UCSD-AML1 (cell line): Measurements from ENCODE around the gene CD34.

Experiments used
- DNase-seq: peaks from one replicate; lab custom pipeline; 2025; ENCODE audit not compliant: unreplicated experiment; lab: John Stamatoyannopoulos, UW

The CD34 gene

DNA sequence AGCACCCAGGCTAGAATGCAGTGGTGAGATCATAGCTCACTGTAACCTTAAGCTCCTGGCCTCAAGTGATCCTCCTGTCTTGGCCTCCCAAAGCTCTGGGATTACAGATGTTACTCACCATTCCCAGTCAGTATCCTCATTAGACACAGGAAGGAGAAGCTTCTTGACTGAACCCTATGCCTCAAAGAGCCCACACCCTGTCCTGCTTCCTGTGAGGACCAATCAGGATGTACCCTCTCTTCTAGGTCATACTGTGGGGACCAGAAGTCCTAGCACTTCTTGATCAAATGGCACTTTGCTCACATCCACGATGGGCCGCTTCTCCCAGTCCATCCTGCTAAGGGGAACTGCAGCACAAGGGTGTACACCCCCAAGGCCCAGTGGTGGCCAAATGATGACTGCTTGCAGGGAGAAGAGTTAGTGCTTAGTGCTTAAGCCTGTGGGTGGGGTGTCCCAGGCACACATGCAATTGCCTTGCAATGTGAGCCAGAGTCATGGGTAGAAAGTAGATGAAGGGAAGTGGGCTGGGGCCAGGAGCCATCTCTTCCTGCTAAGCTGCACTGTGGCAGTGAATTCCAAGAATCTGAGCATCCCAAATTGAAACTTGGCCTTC lies 9.8 kb downstream of the CD34 start:
- DNase-seq = no peak

DNA sequence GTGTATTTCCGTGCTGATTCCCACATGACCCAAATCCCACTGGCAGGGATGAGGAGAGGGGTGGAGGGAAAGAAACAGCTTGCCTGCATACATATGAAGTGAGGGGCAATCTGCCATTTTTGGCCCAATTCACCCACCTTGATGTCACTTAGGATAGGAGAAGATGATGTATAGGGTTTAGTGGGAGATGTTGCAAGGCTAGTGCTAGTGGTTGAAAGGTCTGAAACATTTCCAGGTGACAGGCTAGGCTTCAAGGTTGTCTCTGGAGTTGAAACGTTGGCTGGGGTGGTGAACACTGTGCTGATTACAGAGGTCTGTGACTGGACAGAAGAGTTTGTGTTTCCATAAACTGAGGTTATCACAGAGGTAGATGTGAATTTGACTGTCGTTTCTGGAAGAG lies 12.1 kb downstream of the CD34 start:
- no peak for DNase-seq

DNA sequence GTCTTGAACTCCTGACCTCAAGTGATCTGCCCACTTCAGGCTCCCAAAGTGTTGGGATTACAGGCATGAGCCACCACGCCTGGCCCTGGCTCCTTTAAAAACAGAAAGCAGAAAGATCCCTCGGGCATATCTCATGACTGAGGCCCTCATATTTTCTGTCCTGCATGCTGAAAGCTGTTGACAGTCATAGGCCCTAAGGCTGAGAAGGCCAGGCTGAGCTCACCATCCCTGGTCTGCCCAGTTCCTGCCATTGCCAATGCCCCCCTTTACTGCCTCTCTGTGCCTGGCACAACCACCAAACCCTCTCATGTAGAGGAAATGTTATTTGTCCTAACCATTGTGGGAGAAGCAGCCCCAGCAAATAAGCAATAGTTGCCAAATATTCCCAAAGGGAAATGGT lies 12.7 kb downstream of the CD34 start:
- no peak for DNase-seq

DNA sequence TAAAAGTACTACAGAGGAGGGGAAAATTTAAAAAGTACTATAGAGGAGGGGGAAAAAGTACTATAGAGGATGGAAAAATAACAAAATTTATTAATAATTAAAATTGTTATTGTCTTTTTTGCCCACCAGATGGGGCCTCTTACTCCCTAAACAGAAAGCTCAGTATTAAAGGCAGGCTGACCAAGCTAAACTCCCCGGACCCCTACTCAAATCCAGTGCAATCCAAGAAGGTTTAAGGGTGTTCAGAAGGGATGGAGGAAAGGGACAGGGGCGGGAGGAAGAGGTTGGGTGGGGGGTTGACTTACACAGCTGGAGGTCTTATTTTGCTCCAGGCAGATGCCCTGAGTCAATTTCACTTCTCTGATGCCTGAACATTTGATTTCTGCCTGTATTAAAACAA lies 13.7 kb downstream of the CD34 start:
- no peak for DNase-seq

DNA sequence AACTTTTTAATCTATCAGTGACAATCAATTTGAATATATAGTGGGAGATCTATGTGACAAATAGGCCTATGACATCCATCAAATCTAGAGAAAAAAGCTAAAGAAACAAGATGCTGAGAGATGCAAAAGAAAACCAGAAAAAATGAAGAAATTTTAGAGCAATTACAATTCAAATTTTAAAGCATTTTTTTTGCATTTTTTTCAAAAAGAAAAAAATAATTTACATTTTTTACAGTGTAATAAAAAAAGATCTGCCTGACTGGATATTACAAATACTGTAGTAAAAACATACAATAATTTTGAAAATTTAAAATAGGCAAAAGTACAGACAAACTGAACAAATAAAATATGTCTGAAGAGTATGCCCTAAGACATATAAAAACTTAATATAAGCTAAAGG lies 14.4 kb downstream of the CD34 start:
- DNase-seq = no peak

DNA sequence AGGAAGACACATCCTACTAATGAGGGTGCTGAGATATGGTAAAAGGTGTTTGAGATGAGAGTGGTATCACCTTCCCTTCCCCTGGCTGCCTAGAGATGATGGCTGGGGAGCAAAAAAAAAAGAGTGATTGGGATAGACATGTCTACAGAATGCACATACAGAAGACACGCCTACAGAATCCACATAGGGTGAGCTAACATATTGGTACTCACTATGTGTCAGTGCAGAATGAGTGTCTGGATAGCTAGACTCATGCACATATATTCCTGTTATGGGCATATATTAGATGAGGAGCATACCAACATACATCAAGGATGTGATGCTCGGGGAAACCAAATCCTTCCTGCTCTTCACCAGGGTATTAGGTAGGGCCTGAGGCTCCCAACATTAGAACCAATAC lies 16.2 kb downstream of the CD34 start:
- no peak for DNase-seq

DNA sequence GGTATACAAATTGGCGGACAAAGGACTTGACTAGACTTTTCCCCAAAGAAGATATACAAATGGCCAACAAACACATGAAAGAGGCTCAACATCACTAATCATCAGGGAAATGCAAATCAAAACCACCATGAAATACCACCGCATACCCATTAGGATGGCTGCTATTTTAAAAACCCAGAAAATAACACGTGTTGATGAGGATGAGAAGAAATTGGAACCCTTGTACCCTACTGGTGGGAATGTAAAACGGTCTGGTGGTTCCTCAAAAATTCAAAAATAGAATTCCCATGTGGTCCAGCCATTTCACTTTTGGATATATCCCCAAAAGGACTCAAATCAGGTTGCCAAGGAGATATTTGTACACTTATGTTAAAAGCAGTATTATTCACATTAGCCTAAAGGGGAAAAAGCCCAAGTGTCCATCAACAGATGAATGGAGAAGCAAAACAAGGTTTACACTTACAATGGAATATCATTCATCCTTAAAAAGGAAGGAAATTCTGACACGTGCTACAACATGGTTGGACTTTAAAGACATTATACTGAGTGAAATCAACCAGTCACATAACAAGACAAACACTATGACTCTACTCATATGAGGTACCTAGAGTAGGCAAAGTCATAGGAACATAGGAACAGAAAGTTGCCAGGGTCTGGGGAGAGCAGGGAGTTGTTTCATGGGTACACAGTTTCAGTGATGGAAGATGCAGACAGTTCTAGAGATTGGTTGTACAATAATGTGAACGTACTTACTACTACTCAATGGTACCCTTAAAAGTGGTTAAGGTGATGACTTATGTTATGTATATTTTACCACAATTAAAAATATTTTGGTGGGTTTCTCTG lies 17.0 kb downstream of the CD34 start:
- no peak for DNase-seq

DNA sequence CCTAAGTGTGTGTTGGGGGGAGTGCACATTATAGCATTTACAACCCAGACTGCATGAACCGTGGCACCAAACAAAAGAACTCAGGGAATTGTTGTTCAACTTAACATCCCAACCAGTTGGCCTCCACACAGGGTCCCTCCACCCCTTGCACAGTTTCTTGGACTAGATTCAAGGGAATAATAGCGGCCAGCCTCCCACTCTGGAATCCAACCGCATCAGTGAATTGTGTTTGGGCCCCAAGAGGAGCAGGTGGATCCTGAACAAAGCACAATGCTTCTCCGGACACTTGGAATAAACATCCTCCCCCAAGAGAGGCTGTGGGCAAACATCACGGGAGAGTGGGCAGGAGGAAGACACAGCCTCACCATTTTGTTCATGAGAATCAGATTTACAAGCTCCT lies 18.2 kb downstream of the CD34 start:
- no peak for DNase-seq

DNA sequence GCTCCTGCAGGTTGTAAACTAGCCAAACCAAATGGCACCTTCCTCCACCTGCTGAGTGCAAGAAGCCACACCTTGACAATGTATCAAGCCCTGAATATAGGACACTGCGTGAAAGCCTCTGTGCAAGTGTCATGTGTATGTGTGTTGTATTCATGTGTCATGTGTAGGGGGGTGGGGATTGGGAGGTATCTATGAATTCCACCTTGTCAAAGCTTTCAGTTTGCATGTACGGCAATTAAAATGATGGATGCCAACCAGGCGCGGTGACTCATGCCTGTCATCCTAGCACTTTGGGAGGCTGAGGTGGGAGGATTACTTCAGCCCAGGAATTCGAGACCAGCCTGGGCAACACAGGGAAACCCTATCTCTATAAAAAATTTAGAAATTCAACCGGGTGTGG lies 19.8 kb downstream of the CD34 start:
- DNase-seq = no peak

DNA sequence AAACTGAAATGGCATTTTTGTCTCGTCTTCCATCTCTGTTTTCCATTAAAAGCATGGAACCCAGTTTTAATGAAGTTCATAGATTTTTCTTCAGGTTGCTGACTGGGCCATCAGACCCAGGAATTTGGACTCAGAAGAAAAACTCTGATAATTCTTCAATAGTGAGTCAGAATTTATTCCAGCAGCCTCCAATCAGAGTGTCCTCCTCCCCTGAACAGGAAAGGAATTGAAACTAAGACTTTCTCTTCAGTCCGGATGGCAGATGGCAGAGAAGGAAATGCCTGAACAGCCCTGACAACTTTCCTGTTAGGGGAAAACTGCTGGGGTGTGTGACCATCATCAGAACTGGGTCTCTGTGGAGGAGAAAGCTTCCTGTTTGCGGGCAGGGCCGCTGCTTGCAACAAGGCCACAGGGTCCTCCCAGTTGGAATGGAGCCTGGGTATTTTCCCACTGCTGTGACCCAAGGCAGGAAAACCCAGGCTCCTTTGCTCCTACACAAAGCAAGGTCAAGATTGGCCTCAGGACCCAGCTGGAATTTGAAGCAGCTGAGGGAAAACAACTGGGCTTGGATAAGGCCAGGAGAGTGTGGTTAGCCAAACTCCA lies 20.7 kb downstream of the CD34 start:
- peak; percentile 84 for DNase-seq

DNA sequence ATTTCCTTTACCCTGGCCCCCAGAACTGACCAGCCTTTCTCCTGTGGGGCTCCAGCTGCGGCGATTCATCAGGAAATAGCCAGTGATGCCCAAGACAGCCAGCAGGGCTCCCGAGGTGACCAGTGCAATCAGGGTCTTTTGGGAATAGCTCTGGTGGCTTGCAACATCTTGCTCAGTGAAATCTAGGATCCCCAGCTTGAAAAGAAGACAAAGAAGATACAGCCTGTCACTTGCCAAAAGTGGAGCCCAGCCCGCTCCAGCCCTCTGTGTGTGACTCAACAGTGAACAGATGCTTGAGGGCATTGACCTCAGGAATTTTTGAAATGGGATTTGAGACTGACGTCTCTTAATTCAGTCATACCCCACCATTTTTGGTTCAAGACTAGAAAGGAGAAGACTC lies 22.3 kb downstream of the CD34 start:
- no peak for DNase-seq

DNA sequence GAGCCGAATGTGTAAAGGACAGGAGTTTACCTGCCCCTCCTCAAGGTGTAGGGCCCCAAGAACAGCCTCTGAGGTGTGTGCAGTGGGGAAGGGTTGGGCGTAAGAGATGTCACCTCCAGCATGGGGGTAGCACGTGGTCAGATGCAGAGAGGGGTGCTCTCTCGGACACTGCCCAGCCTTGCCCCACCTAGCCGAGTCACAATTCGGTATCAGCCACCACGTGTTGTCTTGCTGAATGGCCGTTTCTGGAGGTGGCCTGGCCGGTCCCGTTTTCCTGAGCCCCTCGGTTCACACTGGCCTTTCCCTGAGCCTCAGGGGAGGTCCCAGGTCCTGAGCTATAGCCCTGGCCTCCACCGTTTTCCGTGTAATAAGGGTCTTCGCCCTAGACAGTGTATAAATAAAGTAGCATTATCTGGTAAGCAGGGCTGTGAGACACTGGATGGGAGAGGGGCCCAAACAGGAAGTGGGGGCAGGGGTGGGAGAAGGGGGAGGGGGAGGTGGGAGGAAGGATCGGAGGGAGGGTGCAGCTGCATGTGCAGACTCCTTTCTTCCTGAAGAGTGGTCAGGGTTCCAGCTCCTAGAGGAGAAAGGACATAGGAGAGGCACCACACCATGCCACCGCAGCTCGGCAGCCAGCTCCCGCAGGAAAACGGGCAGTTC lies 23.3 kb downstream of the CD34 start:
- no peak for DNase-seq

DNA sequence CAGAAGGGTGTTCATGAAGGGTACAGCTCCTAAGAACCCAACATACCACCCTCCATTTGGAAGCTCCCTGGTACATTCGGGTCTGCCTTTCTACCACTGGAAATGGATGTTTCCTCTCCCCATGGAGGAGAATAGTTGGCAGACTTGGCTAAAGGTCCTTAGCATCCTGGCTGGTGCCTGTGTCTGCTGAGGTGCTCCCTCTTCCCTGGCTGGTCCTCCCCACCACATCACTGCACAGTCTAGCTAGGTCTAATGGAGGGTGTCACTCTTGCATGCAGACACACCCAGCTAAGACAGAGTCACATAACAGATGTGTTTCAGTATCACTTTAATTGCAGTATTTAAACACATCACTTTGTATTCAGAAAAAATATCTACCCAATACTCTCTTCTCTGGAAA lies 24.7 kb downstream of the CD34 start:
- DNase-seq = no peak

DNA sequence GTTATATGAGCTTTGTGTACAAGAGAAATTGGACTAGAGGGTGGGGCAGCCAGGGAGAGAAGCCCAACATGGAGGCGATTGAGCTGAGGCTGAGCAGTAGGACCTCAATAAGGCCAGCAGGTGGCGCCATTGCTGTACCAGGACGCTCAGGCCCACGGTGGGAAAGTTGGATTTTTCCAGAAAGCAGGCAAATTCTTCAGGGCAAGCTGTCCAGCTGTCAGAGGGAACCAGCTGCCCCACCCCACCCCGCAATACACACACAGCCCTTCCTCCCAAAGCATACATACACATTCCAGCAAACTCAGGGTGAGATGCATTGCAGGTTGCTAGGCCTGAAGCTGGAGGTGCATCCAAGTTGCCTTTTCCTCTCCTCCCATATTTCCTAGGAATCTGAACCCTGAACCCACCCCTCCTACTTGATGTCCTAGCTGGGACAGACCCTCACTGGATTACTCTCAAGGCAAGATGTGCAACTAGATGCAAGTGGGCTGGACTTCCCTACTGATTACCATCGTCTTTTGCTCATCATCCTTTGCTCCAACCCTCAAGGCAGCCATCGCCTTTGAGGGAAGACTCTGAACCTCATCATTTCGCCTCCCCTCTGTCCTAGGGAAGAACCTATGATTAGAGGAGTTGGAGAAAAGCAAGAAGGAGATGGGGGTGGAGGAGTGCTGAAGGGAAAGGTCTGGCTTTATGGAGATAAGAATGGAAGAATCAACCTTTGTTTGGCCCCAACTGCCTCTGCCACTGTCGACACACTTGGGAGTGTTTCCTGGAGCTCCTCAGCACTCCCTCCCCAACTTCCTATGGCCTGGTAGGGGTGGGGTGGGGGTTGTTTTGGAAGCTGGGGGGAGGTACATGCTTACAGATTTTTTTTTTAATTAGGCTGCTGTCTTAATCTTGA lies 25.5 kb downstream of the CD34 start:
- DNase-seq = peak; percentile 78

DNA sequence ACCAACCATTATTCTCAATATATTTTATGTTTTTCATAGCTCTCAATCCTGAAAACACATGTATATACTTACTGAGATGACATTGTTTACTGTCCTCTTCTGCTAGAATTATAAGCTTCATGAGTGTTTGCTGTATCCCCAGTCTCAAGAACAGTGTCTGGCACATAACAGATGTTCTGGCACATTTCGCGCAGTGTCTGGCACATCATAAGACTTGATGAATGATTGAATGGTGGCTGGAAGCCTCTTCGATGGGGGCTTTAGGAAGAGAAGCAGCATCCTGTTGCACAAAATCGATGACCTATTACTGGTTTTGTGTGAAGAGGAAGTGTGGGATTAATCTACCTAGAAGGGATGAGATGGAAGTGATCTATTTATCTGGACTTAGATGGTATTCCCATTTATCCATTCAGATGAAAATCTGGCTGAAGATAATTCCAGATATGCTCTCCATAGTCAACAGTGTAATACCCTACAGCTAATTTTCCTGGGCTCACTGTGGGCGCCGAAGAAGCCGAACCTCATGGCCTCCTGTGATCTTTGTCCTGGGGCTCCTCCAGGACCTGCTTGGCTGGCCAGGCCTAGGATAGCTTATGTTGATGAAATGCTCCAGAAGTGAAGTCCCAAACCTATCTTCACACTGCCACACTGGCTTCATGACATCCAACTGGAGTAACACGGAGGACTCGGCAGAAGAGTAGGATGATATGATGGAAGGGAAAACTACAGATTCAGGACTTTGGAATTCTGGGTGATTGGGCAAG lies 26.5 kb downstream of the CD34 start:
- DNase-seq = no peak

DNA sequence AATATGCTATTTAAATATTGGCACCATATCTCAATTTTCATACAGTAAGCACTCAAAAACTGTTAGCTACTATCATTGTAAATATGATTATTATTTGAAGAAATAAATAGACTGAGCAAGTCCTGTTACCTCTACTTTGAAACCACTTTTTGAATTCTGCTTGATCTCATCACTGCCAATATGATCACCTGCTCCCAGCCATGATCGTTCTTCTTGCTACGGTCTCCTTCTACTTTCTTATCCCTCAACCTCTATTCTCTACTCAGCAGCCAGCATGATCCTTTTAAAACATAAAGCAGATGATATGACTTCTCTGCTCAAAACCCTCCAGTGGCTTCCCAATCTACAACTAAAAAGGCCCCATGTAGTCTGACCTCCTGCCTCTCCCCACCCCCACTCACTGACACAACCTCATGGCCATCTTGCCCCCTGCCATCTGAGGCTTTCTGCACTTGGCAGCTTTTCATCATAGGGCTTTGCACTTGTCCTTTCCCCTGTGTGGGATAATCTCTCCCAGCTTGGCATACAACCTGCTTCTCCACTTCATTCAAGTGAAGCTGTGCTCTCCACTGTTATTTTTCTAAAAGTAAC lies 27.2 kb downstream of the CD34 start:
- DNase-seq = no peak

DNA sequence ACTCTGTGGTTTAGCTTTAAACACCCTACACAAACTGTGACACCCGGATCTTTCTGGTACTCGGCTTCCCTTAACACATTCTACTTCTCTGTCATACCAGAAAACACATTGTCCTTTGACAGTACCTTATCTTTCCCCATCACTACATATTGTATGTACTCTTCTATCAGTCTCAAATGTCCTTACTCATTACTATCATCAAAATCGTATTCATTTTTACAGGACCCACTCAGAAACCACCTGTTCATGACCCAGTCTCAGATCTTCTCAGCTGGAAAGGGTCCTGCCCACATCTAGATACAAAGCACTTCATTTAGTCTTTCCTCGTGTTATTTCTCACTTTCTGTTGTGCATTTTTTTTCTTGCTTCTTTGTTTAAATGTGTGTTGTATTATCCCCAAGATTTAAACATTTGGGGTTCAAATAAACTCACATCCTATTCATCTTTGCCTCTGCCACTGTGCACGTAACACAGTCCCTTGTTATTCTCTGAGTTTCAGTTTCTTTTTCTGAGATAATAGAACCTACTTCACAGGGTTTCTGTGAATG lies 27.7 kb downstream of the CD34 start:
- no peak for DNase-seq

DNA sequence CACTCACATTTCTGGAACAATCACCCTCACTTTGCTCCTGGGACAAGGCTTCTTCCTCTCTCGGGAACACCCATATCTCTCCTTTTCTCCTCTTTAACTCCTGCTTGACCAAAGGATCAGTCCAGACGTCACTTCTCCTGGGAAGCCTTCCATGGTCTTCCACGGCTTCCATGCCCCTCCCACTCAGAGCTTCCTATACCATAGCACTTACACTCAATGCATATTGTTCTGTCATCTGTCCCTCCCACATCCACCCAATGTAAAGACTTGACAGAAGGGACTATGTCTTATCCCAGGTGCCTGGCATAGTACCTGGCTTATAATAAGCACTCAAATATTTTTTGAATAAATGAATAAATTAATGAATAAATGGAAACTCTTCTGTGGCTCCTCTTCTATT lies 28.2 kb downstream of the CD34 start:
- no peak for DNase-seq

DNA sequence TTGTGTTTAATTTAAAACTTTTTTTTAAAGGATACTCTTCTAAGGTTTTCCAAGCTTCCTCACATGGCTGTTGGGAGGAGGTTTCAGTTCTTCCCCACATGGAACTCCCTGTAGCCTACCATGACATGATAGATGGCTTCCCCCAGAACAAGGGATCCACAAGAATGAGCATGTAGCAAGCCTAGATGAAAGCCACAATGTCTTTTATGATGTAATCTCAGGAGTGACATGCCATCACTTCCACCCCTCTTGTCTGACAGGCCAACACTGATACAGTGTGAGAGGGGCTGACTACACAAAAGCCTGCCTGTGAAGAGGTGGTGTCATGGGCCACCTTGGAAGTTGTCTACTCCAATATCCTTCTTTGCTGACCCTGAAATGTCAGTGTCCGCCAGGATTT lies 32.0 kb downstream of the CD34 start:
- no peak for DNase-seq
